NCI-H2227 (cell line): ENCODE data around the gene BMP2.

Experiments used
- DNase-seq: peaks from one replicate; lab custom pipeline; 2025; ENCODE audit not compliant: unreplicated experiment; lab: John Stamatoyannopoulos, UW

BMP2 gene

DNA sequence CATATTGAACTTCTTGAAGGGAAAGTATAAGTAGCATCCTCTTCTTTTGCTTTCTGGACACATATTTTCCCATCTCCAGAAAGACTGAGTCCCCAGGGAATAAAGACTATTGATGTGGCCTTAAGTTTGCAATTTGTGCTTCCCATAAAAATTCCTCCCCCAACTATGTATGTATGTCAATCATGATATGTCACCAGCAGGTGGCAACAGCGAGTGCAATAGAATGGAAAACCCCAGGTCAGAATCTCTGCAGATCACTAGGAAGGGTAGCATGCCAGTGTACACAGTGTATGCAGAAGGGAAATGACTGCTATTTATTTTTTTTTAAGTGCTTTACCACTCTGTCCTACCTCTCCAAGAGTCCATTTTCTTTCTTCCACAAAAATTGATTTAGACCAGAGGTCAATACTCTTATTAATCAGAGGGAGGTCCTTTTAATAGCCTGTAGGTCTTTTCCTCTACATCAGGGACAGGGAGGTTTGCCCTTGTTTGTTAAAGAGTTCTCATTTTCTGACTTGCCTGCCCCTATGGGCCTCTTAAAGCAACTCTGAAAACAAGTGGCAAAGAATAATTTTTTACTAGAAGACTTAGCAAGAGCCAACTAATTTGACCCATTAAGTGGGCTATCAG, 61.4 kb downstream of the BMP2 start:
- DNase-seq: peak; percentile 54

DNA sequence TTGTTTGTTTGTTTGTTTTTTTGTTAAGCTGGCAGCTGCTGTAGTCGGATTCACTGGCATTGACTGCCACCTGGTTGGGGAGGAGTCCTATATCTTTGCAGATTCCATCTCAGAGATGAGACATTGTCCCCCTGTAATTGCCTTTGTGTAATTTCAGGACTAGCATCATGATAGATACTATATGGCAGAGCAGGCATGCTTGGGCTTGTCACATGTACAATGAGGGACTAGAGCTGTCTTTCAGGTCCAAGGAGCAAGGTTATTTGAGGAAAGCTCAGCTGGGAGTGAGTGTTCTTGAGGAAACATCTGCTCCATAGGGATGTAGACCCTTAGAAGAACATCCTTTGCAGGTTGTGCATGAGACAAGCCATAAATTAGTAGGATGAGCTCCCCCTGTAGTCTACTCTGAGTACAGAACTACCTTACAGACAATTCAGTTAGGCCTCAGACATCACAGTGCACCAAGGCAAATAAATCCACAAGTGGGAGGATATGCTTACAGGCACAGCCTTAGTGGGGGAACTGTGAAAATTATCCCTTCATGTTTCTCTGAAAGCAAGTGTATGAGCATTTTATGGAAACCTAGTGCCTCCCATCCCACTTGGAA, 62.1 kb downstream of the BMP2 start:
- peak; percentile 18 for DNase-seq
